Activated CD8-positive, alpha-beta memory T cell treated with anti-CD3 and anti-CD28 coated beads for 48 hours (primary cell): ENCODE results near the gene ZNF440.
"Not testable (repeated sequence)": the region's sequence is repeated elsewhere in the genome, so short reads cannot be mapped to it uniquely, and the experiment has no call there.

Experiments
- DNase-seq, 3 experiments: peaks; one replicate each; pipeline ENCODE4 v3.0.0-alpha.2; 2020; ENCODE audit warnings: low read depth in 2 of 3, low spot score in 2 of 3

Gene ZNF440

DNA sequence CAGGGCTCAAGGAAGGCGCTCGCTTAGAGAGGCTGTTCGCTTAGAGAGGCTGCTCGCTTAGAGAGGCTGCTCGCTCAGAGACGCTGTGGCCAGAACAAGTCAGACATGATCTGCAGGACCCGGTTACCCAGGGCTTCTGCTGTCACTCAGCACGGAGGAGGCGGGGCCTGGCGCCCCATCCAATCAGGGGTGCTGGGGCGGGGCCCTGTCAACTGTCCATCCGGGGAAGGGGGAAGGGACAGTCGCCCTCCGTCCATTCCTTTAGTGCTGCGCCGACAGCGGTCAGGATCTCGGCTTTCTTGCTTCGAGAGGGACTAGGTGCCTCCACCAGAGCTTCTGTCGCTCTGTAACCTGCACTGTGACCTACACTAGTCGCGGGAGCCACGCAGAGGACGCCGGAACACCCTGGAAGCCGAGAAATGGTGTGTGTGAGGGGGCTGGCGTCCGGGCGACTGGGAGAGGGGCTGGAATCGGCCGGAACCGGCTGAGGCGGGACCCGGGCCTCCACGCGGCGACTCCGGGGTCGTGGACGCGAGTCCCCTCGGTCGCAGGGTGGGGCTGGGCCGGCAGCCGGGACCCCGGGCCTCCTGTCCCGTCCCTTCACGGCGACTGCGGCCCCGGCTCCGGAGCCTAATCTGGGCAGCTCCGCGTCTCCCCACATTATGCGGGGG lies at the start of gene ZNF440:
TSS of gene ZNF440 (plus strand) at position 245 of the 671 bp plus-strand sequence. CDS start at position 420, 175 bp downstream.
- peak; percentile 69 to 75 (median 70) for DNase-seq

DNA sequence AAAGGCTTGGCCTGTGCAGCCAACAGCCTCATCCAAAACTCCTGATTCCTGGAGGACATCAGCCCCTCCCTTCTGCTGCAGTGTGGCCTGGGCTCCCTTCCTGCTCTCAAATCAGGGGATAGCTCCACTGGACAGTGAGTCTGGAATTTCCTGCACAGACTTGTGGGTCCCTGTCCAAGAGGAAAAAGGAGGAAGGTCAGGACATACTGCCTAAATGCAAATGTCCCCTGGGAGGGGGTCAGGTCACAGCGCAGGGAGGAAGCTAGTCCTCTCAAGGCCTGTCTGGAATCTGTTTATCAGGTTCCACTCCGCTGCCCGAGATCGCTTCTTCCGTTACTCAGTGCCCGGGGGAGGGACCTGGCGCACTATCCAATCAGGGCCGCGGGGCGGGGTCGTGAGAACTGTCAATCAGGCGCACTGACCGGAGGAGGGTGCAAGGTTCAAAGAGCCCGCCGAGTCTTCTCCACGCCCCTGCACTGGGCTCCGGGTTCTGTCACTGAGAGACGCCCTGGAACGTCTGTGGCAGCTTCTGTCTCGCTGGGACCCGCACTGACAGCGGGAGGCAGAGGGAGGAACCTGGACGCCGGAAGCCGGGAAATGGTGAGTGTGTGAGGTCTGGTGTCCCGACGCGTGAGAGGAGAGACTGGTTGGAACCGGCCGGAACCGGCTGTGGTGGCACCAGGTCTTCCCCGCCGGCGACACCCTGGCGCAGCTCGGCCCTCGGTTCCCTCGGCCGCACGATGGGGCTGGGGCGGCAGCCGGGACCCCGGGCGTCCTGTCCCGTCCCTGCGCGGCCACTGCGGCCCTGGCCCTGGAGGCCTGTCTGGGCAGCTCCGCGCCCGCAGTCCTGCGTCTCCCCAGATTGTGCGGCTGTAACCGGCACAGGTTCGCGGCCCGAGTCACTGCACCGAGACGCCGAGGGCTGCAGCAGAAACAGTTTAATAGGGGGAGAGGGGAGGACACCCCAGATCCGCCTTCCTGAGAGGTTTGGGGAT lies 47.2 kb upstream of the ZNF440 start, which contains the start of gene ZNF441:
TSS of gene ZNF441 (plus strand) at position 404 of the 995 bp plus-strand sequence. CDS start at position 598, 194 bp downstream.
- DNase-seq: peak; percentile 80 to 92 (median 92)

DNA sequence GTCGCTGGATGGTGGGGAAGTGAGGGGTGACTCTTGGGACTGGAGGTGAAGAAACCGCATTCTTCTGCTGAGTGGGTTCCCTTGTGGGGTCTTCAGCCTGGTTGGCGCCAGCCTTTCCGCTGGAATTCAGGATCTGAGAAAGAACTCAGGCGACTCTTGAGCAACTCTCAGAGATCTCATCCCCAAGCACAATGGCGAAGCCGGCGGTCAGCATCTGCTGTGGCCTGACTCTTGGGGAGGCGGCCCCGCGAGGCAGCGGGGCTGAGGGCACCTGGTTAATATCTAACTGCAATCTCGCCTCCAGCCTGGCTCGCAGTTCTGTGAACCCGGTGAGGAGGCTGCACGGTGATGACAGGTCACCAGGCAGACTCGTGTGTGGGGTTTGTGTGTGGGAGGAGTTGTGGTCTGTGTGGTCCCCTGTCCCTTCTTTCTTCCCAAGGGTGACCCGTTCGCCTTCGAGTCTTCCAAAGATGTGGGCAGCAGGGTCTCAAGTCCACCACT lies 46.4 kb upstream of the ZNF440 start:
- DNase-seq: peak in 1 of 3 experiments; percentile 4

DNA sequence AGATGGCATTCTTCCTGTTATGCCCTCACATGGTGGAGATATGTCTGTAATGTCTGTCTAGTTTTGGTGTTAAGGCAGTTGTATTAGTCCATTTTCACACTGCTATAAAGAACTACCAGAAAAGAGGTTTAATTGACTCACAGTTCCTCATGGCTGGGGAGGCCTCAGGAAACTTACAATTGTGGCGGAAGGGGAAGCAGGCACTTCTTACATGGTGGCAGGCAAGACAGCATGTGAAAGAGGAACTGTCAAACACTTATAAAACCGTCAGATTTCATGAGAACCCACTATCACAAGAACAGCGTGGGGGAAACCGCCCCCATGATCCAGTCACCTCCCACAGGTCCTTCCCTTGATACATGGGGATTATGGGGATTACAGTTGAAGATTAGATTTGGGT lies 44.1 kb upstream of the ZNF440 start:
- no peak for DNase-seq

DNA sequence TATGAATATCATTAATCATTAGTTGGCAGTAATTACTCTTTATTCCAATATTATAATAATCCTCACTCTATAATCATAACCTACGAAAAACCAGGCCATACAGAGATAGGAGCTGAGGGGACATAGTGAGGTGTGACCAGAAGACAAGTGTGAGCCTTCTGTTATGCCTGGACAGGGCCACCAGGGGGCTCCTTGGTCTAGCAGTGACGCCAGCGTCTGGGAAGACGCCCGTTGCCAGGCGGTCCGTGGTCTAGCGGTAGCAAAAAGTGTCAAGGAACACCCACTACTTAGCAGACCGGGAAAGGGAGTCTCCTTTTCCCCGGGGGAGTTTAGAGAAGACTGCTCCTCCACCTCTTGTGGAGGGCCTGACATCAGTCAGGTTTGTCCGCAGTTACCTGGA lies 42.6 kb upstream of the ZNF440 start:
- DNase-seq: not testable (repeated sequence)

DNA sequence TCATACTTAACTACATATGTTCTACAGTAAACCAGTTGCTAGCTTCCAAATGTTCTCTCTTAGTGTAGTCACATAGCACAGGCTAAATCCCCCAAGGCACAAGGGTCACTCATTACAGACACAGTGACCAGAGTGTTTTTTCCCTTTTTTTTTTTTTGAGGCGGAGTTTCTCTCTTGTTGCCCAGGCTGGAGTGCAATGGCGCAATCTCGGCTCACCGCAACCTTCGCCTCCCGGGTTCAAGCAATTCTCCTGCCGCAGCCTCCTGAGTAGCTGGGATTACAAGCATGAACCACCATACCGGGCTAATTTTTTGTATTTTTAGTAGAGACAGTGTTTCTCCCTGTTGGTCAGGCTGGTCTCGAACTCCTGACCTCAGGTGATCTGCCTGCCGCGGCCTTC lies 37.4 kb upstream of the ZNF440 start:
- not testable (repeated sequence) for DNase-seq

DNA sequence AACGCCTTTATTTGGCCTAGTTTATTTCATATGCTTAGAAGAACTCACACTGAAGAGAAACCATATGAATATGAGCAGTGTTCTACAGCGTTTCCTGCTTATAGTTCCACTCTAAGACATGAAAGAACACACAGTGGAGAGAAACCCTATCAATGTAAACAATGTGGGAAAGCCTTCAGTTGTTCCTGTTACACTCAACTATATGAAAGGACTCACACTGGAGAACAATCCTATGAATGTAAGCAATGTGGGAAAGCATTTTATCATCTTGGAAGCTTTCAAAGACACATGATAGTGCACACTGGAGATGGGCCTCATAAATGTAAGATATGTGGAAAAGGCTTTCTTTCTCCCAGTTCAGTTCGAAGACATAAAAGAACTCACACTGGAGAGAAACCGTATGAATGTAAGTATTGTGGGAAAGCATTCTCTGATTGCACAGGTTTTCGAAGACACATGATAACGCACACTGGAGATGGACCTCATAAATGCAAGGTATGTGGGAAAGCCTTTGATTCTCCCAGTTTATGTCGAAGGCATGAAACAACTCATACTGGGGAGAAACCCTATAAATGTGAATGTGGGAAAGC lies 33.5 kb upstream of the ZNF440 start:
- DNase-seq: no peak

DNA sequence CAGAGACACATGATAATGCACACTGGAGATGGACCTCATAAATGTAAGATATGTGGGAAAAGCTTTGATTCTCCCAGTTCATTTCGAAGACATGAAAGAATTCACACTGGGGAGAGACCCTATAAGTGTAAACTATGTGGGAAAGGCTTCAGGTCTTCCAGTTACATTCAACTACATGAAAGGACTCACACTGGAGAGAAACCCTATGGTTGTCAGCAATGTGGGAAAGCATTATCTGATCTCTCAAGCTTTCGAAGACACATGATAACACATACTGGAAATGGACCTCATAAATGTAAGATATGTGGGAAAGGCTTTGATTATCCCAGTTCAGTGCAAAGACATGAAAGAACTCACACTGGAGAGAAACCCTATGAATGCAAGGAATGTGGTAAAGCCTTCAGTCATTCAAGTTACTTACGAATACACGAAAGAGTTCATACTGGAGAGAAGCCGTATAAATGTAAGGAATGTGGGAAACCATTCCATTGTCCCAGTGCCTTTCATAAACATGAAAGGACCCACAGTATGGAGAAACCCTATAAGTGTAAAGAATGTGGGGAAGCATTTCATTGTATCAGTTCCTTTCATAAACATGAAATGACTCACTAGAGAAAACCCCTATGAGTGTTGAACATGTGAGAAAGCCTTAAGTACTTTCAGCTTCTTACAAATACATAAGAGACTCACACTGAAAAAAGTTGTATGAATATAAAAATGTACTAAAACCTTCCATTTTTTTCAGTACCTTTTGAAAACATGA lies 32.6 kb upstream of the ZNF440 start:
- no peak for DNase-seq

DNA sequence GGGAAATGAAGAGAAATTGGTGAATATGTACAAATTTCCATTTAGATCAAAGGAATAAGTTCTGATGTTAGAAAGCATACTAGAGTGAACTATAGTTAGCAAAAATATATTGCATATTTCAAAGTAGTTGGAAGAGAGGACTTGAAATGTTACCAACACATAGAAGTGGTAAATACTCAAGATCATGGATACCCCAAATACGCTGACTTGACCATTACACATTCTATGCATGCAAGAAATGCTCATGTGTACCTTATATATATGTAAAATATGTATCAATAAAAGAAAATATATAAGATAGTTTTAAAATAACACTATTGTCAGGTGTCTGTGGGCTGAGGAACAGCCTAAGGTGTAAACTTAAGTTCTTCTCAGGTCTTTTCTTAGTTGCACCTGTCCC lies 30.3 kb upstream of the ZNF440 start:
- no peak for DNase-seq

DNA sequence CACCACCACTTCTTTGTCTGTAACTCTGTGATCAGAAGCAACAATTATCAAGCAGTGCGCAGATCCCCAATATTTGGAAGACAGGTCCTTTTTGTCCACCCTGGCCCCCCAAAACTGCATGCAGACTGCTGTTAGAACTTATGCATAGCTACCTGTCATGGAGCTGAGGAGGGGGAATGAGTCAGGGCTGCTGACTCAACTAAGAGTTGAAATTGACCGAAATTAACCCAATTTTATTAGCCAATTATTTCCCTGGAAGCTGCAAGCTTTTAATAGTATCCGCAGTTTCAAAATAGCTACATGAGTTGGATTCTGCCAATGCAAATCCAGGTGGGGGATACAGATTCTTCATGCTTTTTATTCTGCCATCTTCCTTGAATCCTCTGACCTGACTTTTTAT lies 29.7 kb upstream of the ZNF440 start:
- DNase-seq: no peak

DNA sequence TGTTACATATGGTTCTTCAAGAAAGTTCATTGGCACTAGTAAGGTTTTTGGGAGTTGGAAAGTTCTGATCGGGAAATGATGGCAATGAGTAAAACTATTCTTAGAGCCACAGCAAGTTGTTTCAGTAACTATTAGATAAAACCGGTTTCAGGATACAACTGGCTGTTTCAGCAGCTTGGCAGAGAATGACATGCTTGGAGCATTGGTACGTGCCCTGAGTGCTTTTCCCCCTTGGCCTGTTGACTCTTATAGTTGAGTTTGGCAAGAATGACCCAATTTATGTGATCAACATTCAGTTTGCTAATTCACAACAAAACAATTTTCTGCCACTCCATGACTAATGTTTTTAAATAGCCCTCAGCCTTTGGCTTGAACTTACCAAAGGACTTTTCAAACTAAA lies 26.5 kb upstream of the ZNF440 start:
- DNase-seq: no peak

DNA sequence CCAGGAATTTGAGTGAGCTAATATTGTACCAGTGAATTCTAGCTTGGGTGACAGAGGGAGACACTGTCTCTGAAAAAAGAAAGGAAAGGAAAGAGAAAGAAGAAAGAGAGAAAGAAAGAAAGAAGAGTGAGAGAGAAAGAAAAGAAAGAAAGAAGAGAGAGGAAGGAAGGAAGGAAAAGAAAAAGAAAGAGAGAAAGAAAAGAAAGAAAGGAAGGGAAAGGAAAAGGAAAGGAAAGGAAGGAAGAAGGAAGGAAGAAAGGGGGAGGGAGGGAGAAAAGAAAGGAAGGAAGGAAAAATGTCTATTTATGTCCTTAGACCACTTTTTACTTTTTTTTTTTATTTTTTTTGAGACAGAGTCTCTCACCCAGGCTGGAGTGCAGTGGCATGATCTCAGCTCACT lies 21.1 kb upstream of the ZNF440 start:
- DNase-seq: no peak

DNA sequence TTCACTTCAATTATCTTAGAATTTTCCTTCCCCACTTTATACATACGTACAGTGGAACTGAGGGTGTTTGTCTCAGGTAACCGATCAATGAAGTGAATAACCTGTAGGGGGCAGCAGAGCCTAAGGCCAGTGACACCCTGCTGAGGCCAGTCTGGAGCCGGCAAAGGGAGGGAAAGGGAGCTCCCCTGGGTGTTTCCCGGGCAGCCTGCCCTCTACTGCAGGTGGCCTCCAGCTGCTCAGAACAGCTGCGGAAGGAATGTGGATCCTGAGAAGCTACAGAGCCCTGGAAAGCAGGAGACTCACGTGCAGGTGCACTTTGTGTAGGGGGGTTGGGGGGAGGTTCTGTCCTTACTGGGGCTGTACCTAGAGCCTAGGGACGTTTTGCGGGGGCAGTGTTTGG lies 16.6 kb upstream of the ZNF440 start:
- DNase-seq: peak; percentile 38 to 70 (median 43)

DNA sequence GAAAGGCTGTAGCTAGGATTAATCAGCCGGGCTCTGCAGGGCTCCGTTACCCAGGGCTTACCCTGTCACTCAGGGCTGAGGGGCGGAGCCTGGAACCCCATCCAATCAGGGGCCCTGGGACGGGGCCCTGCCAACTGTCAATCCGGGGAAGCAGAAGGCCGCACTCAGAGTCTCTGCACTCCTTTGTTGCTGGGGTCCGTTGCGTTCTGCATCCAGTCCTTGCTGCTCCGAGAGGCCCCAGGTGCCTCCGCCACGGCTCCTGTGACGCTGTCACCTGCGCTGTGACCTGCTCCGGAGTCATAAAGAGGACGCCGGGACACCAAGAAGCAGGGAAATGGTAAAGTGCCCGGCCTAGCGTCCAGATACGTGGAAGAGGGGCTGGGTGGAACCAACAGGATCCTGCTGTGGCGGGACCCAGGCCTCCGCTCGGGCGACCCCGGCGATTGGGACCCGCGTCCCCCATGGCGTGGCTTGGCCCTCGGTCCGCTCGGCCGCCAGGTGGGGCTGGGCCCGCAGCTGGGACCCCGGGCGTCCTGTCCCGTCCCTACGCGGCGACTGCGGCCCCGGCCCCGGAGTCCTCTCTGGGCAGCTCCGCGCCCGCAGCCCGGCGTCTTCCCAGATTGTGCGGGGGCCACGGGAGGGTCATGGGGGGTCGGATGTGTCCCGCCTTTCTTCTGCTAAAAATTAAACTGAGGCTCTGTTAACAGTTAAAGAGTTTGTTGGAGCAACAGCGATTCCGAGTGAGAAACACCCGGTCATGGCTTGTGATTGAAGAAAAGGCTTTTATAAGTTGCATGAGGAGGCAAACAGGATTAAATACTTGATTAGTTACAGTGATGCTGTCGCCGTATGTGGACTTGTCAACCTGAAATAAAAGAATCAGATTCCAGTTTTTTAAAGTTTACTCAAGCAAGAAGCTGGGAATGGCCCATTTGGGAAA lies 15.4 kb upstream of the ZNF440 start, which contains the start of gene ZNF491:
TSS of gene ZNF491 (plus strand) at position 133 of the 940 bp plus-strand sequence. CDS start 7,431 bp downstream, outside the sequence.
- DNase-seq: peak; percentile 65 to 75 (median 68)

DNA sequence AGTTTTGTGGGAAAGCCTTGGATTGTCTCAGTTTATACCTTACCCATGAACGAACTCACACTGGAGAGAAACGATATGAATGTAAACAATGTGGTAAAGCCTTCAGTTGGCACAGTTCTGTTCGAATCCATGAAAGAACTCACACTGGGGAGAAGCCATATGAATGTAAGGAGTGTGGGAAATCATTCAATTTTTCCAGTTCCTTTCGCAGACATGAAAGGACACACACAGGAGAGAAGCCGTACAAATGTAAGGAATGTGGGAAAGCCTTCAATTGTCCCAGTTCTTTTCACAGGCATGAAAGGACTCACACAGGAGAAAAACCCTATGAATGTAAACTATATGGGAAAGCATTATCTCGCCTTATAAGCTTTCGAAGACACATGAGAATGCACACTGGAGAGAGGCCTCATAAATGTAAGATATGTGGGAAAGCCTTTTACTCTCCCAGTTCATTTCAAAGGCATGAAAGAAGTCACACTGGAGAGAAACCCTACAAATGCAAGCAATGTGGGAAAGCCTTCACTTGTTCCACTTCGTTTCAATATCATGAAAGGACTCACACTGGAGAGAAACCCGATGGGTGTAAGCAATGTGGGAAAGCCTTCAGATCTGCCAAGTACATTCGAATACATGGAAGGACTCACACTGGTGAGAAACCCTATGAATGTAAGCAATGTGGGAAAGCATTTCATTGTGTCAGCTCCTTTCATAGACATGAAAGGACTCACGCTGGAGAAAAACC lies 7.5 kb upstream of the ZNF440 start:
- no peak for DNase-seq

DNA sequence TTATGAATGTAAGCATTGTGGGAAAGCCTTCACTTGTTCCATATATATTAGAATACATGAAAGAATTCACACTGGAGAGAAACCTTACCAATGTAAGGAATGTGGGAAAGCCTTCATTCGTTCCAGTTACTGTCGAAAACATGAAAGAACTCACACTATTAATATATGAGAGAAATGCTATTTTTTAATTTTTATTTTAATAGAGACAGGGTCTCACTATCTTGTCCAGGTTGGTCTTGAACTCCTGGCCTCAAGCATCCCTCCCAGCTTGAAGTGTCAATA lies 7.0 kb upstream of the ZNF440 start:
- no peak for DNase-seq

DNA sequence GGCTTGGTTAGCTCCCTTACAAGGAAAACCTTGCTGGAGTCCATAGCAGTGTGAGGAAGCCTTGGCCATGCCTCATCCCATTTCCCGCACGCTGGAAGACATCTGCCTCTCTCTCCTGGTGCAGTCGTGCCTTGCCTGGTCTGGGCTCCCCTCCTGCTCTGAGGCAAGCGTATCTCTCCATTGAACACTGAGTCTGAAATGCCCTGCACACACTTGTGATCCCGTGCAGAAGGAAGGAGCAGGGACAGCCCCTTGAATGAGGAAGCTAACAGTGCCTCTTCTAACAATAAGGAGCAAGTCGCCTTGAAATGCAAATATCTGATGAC lies 407 bp upstream of the ZNF440 start:
- no peak for DNase-seq

DNA sequence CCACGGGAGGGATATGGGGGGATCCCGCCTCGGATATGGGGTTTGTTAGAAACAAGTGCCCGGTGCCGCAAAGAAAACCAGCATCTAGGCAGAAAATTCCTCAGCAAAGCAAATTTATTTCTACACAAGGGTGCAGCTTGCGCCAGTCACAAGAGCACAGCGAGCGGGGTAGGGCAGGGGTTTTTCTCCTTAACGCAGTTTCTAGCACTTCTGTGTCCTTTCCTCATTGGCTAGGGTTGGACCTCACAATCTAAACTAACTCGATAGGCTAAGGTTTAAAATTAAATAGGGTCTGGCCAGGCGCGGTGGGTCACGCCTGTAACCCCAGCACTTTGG lies 595 bp downstream of the ZNF440 start:
- DNase-seq: no peak

DNA sequence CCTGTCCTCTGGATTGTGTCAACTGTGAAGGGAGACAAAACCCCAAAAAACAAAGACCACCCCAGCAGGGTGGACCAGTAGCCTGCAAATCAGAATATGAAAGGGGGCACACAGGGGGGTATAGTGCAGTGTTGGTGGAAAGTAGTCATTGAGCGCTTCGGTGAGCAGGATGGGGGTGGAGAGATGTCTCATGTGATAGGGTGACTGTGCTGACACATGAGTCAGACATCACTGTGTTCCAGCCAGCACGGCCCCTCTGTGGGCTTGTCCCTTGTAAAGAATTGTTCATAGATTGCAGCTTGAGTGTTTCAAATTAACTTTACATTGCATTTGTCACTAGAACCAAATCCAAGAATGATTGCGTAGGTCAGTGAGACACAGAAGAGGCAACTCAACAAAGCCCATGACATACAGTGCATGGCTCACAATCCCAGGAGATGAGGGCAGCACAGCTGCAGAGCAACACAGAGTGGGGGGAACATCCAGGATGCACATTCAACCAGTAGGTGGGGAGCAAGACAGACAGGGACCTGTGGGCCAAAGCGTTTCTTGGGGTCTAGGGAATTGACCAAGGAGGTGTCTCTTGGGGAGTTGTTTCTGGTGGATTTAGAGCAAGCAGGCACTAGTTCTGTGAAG lies 7.5 kb downstream of the ZNF440 start:
- DNase-seq: no peak
